Measurements from ENCODE around the gene VAPB. TPM values are rescaled to one million over a fixed set of nuclear protein-coding genes. Genes with fewer than 3 reads are reported as not detected.

VAPB gene
- total RNA-seq, 1 donor from 2014 or later: 61.5 TPM

GRCh38 chr20:58340853-58341252, 48.2 kb upstream of the VAPB start:
- DNase-seq (ENCODE audit: low read depth) (no peak), FAIRE-seq (no peak)
- H3K4me2 ChIP-seq (ENCODE audit: low read length): peak overlapping the region; percentile 70
- peaks cover 19% of the 10 kb centered on the region for H4K20me1 ChIP-seq (ENCODE audit: insufficient read depth, low read length)
- Mint-ChIP-seq H3K36me3 (ENCODE audit: low read depth, unreplicated experiment) (peaks cover 6% of the 10 kb centered on the region), H3K4me1 (ENCODE audit: low read depth, unreplicated experiment) (peaks cover 29% of the 10 kb centered on the region), H3K27ac (ENCODE audit: unreplicated experiment) (no peak overlapping the region), H3K27me3 (ENCODE audit: low read depth, unreplicated experiment) (no peaks in the 10 kb centered on the region), H3K9me3 (ENCODE audit: unreplicated experiment) (no peaks in the 10 kb centered on the region), H3K4me3 (ENCODE audit: unreplicated experiment) (peak overlapping the region; percentile 7)
- peak overlapping the region; percentile 71 for H3K27ac ChIP-seq (ENCODE audit: low read depth, low read length)
- H3K4me1 ChIP-seq (ENCODE audit: insufficient read depth, low read length): peaks cover 20% of the 10 kb centered on the region
- no peak overlapping the region for H2AFZ ChIP-seq (ENCODE audit: low read depth, low read length)
- no peaks in the 10 kb centered on the region for H3K9me3 ChIP-seq (ENCODE audit: insufficient read depth, low read depth, low read length)
- H3K36me3 ChIP-seq (ENCODE audit: insufficient read depth, low read length): peaks cover 7% of the 10 kb centered on the region
- TF ChIP-seq EZH2 (IDR thresholded peaks at IDR 0.05; ENCODE audit: insufficient read depth, low read length): no peak
- TF ChIP-seq, protein P1, sequence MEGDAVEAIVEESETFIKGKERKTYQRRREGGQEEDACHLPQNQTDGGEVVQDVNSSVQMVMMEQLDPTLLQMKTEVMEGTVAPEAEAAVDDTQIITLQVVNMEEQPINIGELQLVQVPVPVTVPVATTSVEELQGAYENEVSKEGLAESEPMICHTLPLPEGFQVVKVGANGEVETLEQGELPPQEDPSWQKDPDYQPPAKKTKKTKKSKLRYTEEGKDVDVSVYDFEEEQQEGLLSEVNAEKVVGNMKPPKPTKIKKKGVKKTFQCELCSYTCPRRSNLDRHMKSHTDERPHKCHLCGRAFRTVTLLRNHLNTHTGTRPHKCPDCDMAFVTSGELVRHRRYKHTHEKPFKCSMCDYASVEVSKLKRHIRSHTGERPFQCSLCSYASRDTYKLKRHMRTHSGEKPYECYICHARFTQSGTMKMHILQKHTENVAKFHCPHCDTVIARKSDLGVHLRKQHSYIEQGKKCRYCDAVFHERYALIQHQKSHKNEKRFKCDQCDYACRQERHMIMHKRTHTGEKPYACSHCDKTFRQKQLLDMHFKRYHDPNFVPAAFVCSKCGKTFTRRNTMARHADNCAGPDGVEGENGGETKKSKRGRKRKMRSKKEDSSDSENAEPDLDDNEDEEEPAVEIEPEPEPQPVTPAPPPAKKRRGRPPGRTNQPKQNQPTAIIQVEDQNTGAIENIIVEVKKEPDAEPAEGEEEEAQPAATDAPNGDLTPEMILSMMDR (IDR thresholded peaks at IDR 0.05; ENCODE audit: insufficient read depth, low read depth, low read length): no peak
- peaks cover 79% of the 10 kb centered on the region for H3K79me2 ChIP-seq (ENCODE audit: insufficient read depth, low read length)
- H3K27me3 ChIP-seq (ENCODE audit: insufficient read depth, low read length): no peaks in the 10 kb centered on the region
- no peak overlapping the region for H3K9ac ChIP-seq (ENCODE audit: low read length)
- no peak overlapping the region for H3K4me3 ChIP-seq (ENCODE audit: insufficient read depth, low read depth, low read length)

DNA sequence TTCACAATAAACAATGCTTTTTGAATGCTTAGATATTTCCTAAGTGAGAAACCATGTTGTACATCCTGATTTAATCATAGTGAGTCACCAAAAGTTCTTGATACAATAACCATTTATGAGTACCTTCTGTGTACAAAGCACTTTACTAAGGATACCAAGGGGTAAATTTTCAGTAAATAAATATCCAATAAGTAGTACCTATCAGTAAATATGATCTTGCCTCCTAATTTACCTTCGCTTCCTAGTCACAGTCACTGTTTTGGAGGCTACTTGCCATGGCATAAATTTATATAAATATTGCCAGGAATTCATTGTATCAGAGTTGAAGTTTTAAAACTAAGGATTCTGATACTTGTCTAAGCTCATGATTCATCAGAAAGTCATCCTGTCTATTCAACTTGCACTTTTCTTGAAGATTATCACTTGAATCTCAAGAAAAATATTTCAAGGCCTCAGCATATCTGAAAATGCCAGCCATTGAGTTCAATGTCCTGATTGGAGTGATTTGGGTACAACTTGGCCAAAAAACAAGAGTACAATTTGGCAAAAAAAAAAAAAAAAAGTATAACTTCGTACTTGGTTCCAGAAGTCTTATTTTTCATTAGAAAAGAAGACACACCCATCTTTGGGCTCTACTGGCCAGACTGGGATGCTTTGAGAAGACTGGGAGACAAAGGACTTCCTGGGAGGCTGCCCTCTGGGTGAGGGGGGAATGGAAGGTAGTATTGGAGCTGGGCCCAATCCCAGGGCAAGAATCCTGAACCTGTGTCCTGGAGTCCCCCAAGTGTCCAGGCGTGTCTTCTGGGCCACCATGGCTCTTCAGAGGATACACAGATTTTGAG, 46.7 kb upstream of the VAPB start:
- Histone ChIP-seq H3K79me2 (ENCODE audit: insufficient read depth, low read length) (peaks cover 73% of the 10 kb centered on the region), H3K4me3 (ENCODE audit: insufficient read depth, low read depth, low read length) (no peak overlapping the region), H2AFZ (ENCODE audit: low read depth, low read length) (no peak overlapping the region), H3K9ac (ENCODE audit: low read length) (no peak overlapping the region), H3K27me3 (ENCODE audit: insufficient read depth, low read length) (no peaks in the 10 kb centered on the region), H4K20me1 (ENCODE audit: insufficient read depth, low read length) (peaks cover 16% of the 10 kb centered on the region), H3K27ac (ENCODE audit: low read depth, low read length) (peak overlapping the region; percentile 71), H3K36me3 (ENCODE audit: insufficient read depth, low read length) (peaks cover 19% of the 10 kb centered on the region), H3K4me1 (ENCODE audit: insufficient read depth, low read length) (peaks cover 20% of the 10 kb centered on the region), H3K9me3 (ENCODE audit: insufficient read depth, low read depth, low read length) (no peaks in the 10 kb centered on the region), H3K4me2 (ENCODE audit: low read length) (peak overlapping the region; percentile 70)
- H3K4me1 Mint-ChIP-seq (ENCODE audit: low read depth, unreplicated experiment): peaks cover 31% of the 10 kb centered on the region
- H3K27me3 Mint-ChIP-seq (ENCODE audit: low read depth, unreplicated experiment): no peaks in the 10 kb centered on the region
- H3K36me3 Mint-ChIP-seq (ENCODE audit: low read depth, unreplicated experiment): peaks cover 19% of the 10 kb centered on the region
- DNase-seq (ENCODE audit: low read depth) (peak; percentile 71), FAIRE-seq (no peak)
- H3K27ac Mint-ChIP-seq (ENCODE audit: unreplicated experiment): peak overlapping the region; percentile 84
- H3K4me3 Mint-ChIP-seq (ENCODE audit: unreplicated experiment): no peak overlapping the region
- TF ChIP-seq, protein P1 (IDR thresholded peaks at IDR 0.05; ENCODE audit: insufficient read depth, low read depth, low read length): no peak
- TF ChIP-seq EZH2 (IDR thresholded peaks at IDR 0.05; ENCODE audit: insufficient read depth, low read length): no peak
- H3K9me3 Mint-ChIP-seq (ENCODE audit: unreplicated experiment): no peaks in the 10 kb centered on the region

DNA sequence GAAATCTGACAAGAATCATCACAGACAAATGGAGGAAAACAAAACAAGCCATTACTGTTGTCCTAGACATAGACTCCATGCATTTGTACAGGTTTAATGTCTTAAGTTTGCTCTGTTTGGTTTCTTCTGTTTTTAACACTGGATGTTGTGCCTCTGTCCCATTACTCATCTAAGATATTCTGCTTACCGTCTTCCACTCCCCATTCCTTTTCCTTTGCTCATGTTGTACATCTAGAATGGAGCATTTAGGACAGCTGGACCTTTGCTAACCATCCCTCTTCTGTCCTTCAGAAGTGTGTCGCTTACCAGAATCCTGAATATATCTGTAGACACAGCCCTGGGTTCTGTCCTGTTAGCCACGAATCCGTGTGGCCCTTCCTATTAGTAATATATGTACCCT, 44.3 kb upstream of the VAPB start:
- Histone ChIP-seq H3K4me1 (ENCODE audit: insufficient read depth, low read length) (peaks cover 25% of the 10 kb centered on the region), H3K27me3 (ENCODE audit: insufficient read depth, low read length) (no peaks in the 10 kb centered on the region), H3K4me3 (ENCODE audit: insufficient read depth, low read depth, low read length) (no peak overlapping the region), H3K36me3 (ENCODE audit: insufficient read depth, low read length) (peaks cover 19% of the 10 kb centered on the region), H3K27ac (ENCODE audit: low read depth, low read length) (no peak overlapping the region), H3K79me2 (ENCODE audit: insufficient read depth, low read length) (peaks cover 52% of the 10 kb centered on the region), H3K9ac (ENCODE audit: low read length) (no peak overlapping the region), H4K20me1 (ENCODE audit: insufficient read depth, low read length) (peaks cover 6% of the 10 kb centered on the region), H3K9me3 (ENCODE audit: insufficient read depth, low read depth, low read length) (no peaks in the 10 kb centered on the region), H3K4me2 (ENCODE audit: low read length) (peak overlapping the region; percentile 3), H2AFZ (ENCODE audit: low read depth, low read length) (no peak overlapping the region)
- Mint-ChIP-seq H3K4me3 (ENCODE audit: unreplicated experiment) (no peak overlapping the region), H3K27me3 (ENCODE audit: low read depth, unreplicated experiment) (no peaks in the 10 kb centered on the region), H3K9me3 (ENCODE audit: unreplicated experiment) (no peaks in the 10 kb centered on the region), H3K4me1 (ENCODE audit: low read depth, unreplicated experiment) (peaks cover 33% of the 10 kb centered on the region), H3K27ac (ENCODE audit: unreplicated experiment) (no peak overlapping the region), H3K36me3 (ENCODE audit: low read depth, unreplicated experiment) (peaks cover 18% of the 10 kb centered on the region)
- TF ChIP-seq EZH2 (IDR thresholded peaks at IDR 0.05; ENCODE audit: insufficient read depth, low read length): no peak
- TF ChIP-seq, protein P1 (IDR thresholded peaks at IDR 0.05; ENCODE audit: insufficient read depth, low read depth, low read length): no peak
- FAIRE-seq (no peak), DNase-seq (ENCODE audit: low read depth) (peak; percentile 58)
